ENCODE results near the gene TMEM185A. TPM values are rescaled to one million over a fixed set of nuclear protein-coding genes. Genes with fewer than 3 reads are reported as not detected.
A peak's percentile ranks its signal among the peaks of the same experiment; 100 is the strongest.
"Not testable (repeated sequence)": the region's sequence is repeated elsewhere in the genome, so short reads cannot be mapped to it uniquely, and the experiment has no call there.

Gene TMEM185A
- total RNA-seq, 1 donor from 2014 or later = 16.4 TPM

- H3K27ac Mint-ChIP-seq; H3K9me3 Mint-ChIP-seq; H3K27me3 Mint-ChIP-seq; DNase-seq; H3K36me3 Mint-ChIP-seq (ENCODE audit: low read depth); intact Hi-C loops (cut with micrococcal nuclease); H3K4me3 Mint-ChIP-seq; H3K4me1 Mint-ChIP-seq: not testable (repeated sequence)
These were observed 76.3 kb downstream of the TMEM185A start for GRCh38 chrX:149555251-149555650.

- DNase-seq; H3K36me3 Mint-ChIP-seq (ENCODE audit: low read depth); intact Hi-C loops (cut with micrococcal nuclease); H3K27me3 Mint-ChIP-seq; H3K9me3 Mint-ChIP-seq; H3K4me3 Mint-ChIP-seq; H3K27ac Mint-ChIP-seq; H3K4me1 Mint-ChIP-seq: not testable (repeated sequence)
These were observed 79.7 kb downstream of the TMEM185A start for GRCh38 chrX:149551939-149552248.

DNA sequence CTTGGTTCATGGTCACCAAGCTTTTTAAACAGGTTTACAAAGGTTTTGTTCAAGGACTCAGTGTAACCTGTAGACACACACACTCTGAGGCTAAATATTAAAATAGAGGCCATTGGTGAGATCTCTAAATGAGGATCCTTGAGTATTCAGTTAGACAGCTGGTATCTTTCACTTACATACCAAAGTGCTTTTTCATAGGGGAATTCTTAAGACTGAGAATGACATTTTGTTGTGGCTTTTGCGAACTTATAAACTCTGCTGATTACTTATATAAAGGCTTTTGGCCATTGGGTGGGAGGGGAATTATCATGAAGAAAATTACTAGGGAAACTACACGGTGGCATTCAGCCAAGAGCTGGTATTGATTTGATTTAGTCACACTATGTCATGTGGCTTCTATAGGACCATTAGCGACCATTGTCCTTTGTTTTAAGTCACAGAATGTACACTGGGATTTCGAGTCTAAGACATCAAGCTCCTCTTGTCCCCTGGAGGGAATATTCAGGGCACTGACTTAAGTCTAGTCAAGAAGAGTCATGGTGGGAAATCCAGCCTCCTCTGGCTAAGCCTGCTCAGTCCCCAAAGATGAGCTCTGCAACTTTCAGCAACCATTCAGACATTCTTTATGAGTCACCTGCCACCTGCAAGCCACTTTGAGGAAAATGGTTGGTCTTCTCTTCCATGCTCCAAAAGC lies 80.2 kb downstream of the TMEM185A start:
- H3K4me3 Mint-ChIP-seq; intact Hi-C loops (cut with micrococcal nuclease); DNase-seq; H3K27me3 Mint-ChIP-seq; H3K27ac Mint-ChIP-seq; H3K36me3 Mint-ChIP-seq (ENCODE audit: low read depth); H3K9me3 Mint-ChIP-seq; H3K4me1 Mint-ChIP-seq: not testable (repeated sequence)

- H3K9me3 Mint-ChIP-seq; H3K4me3 Mint-ChIP-seq; H3K27me3 Mint-ChIP-seq; intact Hi-C loops (cut with micrococcal nuclease); H3K4me1 Mint-ChIP-seq; H3K36me3 Mint-ChIP-seq (ENCODE audit: low read depth); H3K27ac Mint-ChIP-seq: not testable (repeated sequence)
- DNase-seq = peak; percentile 77
These were observed 81.1 kb downstream of the TMEM185A start for GRCh38 chrX:149550454-149550853.

DNA sequence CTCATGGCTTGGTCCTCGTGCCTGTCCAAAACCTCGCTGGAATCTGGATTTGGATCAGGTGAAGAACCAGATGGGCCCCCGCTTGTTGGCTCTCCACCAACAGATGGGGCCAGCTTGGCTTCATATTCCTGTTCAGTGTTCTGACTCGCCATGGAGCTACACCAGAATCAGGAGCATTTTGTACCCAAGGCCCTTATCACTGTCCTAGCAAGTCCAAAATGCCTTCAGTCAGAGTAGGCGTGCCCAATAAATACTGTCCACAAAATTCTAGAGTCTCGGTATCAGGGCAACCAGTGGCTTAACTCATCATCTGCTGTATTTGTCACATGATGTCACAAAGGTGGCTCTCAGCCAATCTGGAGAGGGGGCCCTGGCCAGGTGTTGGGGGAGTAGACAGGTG lies 81.9 kb downstream of the TMEM185A start, which contains the start of gene HSFX3:
Gene HSFX3 (minus strand): TSS at position 224 of the 400 bp plus-strand sequence. CDS start 72 bp downstream, at position 152.
- H3K4me1 Mint-ChIP-seq; H3K36me3 Mint-ChIP-seq (ENCODE audit: low read depth); DNase-seq; intact Hi-C loops (cut with micrococcal nuclease); H3K4me3 Mint-ChIP-seq; H3K27ac Mint-ChIP-seq; H3K9me3 Mint-ChIP-seq; H3K27me3 Mint-ChIP-seq: not testable (repeated sequence)

- H3K27me3 Mint-ChIP-seq; H3K36me3 Mint-ChIP-seq (ENCODE audit: low read depth); H3K4me1 Mint-ChIP-seq; intact Hi-C loops (cut with micrococcal nuclease); H3K4me3 Mint-ChIP-seq; DNase-seq; H3K27ac Mint-ChIP-seq; H3K9me3 Mint-ChIP-seq: not testable (repeated sequence)
These were observed 83.8 kb downstream of the TMEM185A start for GRCh38 chrX:149547782-149548181.

GRCh38 chrX:149546962-149547361 lies 84.6 kb downstream of the TMEM185A start:
- H3K36me3 Mint-ChIP-seq (ENCODE audit: low read depth); H3K9me3 Mint-ChIP-seq; H3K27ac Mint-ChIP-seq; H3K27me3 Mint-ChIP-seq; DNase-seq; H3K4me1 Mint-ChIP-seq; H3K4me3 Mint-ChIP-seq; intact Hi-C loops (cut with micrococcal nuclease): not testable (repeated sequence)

Other genes starting within 250 kb of the TMEM185A start
- gene IDS, start 126.5 kb downstream of the TMEM185A start, total RNA-seq = 43.9 and 44.9 TPM in 2 replicates
- 24.8 and 28.6 TPM in 2 replicates for gene EOLA1, start 90.8 kb downstream of the TMEM185A start, total RNA-seq
- not detected in 2 replicates for gene HSFX3, start 81.9 kb downstream of the TMEM185A start, total RNA-seq
- not detected in 2 replicates for gene MAGEA9B, start 44.3 kb downstream of the TMEM185A start, total RNA-seq
- 0.28 TPM in 1 of 2 replicates, not detected in the other for gene HSFX2, start 36.5 kb downstream of the TMEM185A start, total RNA-seq
- gene MAGEA11, start 80.3 kb upstream of the TMEM185A start, total RNA-seq = not detected in 2 replicates
- gene HSFX1, start 142.3 kb upstream of the TMEM185A start, total RNA-seq = 0.50 and 0.58 TPM in 2 replicates
- gene MAGEA9, start 150.1 kb upstream of the TMEM185A start, total RNA-seq = not detected in 2 replicates
- gene MAGEA8, start 249.4 kb upstream of the TMEM185A start, total RNA-seq = not detected in 2 replicates

Data from activated CD4-positive, alpha-beta T cell treated with anti-CD3 and anti-CD28 coated beads, Interleukin-2, amount 10 ng/mL, durations not matched to agents 24 days and 14 days (primary cell).